Vagina (tissue), 2 donors: ENCODE results near the gene POLE4.

Experiments
- CTCF ChIP-seq, 3 experiments: fragments of 450-650 bp in 2 of 3; fragments of 200-600 bp in 1 of 3; sonication (generic) in 1 of 3; IDR thresholded peaks; one replicate each; pipeline ENCODE4 v1.5.1; 2017 to 2019; ENCODE audit warnings: antibody characterized with exemption in 3 of 3, mild to moderate bottlenecking in 2 of 3, moderate library complexity in 2 of 3
- POLR2A ChIP-seq, 2 donors: fragments of 450-650 bp; IDR thresholded peaks; one replicate each; pipeline ENCODE4 v1.6.1; 2017; ENCODE audit warnings: antibody characterized with exemption in 2 of 2, mild to moderate bottlenecking in 2 of 2, moderate library complexity in 2 of 2
- POLR2AphosphoS5 ChIP-seq, 2 donors: sonication (generic); formaldehyde crosslinking; IDR thresholded peaks; one replicate each; pipeline ENCODE4 v1.9.0; 2017; ENCODE audit warnings: antibody characterized with exemption in 2 of 2, mild to moderate bottlenecking in 2 of 2, low read depth in 1 of 2; ENCODE audit not compliant: insufficient read depth in 1 of 2

GRCh38 chr2:75003276-75003675, 44.8 kb downstream of the POLE4 start:
- no peak for TF ChIP-seq POLR2AphosphoS5 (IDR thresholded peaks at IDR 0.05; ENCODE audit: insufficient read depth in 1 of 2, low read depth in 1 of 2)
- no peak for TF ChIP-seq CTCF (IDR thresholded peaks at IDR 0.05)
- TF ChIP-seq POLR2A (IDR thresholded peaks at IDR 0.05) = no peak
